Suprapubic skin (tissue), 4 donors: Measurements from ENCODE around the gene EYS. TPM values are rescaled to one million over a fixed set of nuclear protein-coding genes. Genes with fewer than 3 reads are reported as not detected.
A peak's percentile ranks its signal among the peaks of the same experiment; 100 is the strongest.
"Not testable (repeated sequence)": the region's sequence is repeated elsewhere in the genome, so short reads cannot be mapped to it uniquely, and the experiment has no call there.

ENCODE experiments used
- DNase-seq, 2 donors: peaks; one replicate each; pipeline ENCODE4 v3.0.0-alpha.2; 2019; ENCODE audit warnings: low spot score in 2 of 2
- H3K27ac ChIP-seq: fragments of 200-600 bp; sonication (generic); one replicate; pipeline ENCODE4 v1.5.1; 2019
- H3K27me3 ChIP-seq: fragments of 200-600 bp; sonication (generic); one replicate; pipeline ENCODE4 v1.5.1; 2019
- H3K36me3 ChIP-seq: fragments of 200-600 bp; sonication (generic); one replicate; pipeline ENCODE4 v1.5.1; 2019
- H3K4me1 ChIP-seq: fragments of 200-600 bp; sonication (generic); one replicate; pipeline ENCODE4 v1.5.1; 2019
- H3K4me3 ChIP-seq: fragments of 200-600 bp; sonication (generic); one replicate; pipeline ENCODE4 v1.5.1; 2019; ENCODE audit warnings: mild to moderate bottlenecking
- H3K9me3 ChIP-seq: fragments of 200-600 bp; sonication (generic); one replicate; pipeline ENCODE4 v1.5.1; 2019
- CTCF ChIP-seq, 2 donors: fragments of 200-600 bp in 1 of 2; fragments of 450-650 bp in 1 of 2; sonication (generic) in 1 of 2; IDR thresholded peaks; one replicate each; pipeline ENCODE4 v1.5.1; 2016 to 2019; ENCODE audit warnings: antibody characterized with exemption in 2 of 2, mild to moderate bottlenecking in 1 of 2, moderate library complexity in 1 of 2
- EP300 ChIP-seq: sonication (generic); formaldehyde crosslinking; IDR thresholded peaks from one replicate; pipeline ENCODE4 v1.6.1; 2017; ENCODE audit warnings: antibody characterized with exemption
- POLR2A ChIP-seq, 2 donors: fragments of 450-650 bp; IDR thresholded peaks; one replicate each; pipeline ENCODE4 v1.6.1; 2017; ENCODE audit warnings: antibody characterized with exemption in 2 of 2, mild to moderate bottlenecking in 2 of 2, moderate library complexity in 2 of 2
- POLR2AphosphoS5 ChIP-seq, 3 donors: sonication (generic); formaldehyde crosslinking; IDR thresholded peaks; one replicate each; pipeline ENCODE4 v1.6.1; 2017; ENCODE audit warnings: antibody characterized with exemption in 3 of 3
- WGBS: methylation state at CpG from one replicate; pipeline ENCODE4 v1.1.5; 2018; 5-methylcytosine and 5-hydroxymethylcytosine counted together
- total RNA-seq, 4 donors: library from RNA; depleted of rRNA; stranded (reverse); fragments of >200 nt; gene quantifications; one replicate each; pipeline ENCODE4 v1.1.0, GENCODE V29; 2016

Gene EYS
- total RNA-seq, 4 donors from 2014 or later = not detected

- H3K9me3 ChIP-seq = peaks cover 4% of the 10 kb centered on the region
- no peak for DNase-seq
- H3K4me1 ChIP-seq = no peaks in the 10 kb centered on the region
- 23% methylated on average over 4 of the region's 4 CpGs for WGBS
- H3K27me3 ChIP-seq = no peaks in the 10 kb centered on the region
- TF ChIP-seq POLR2A (IDR thresholded peaks at IDR 0.05) (no peak), CTCF (IDR thresholded peaks at IDR 0.05) (peak; percentile 30 to 54)
- no peak overlapping the region for H3K4me3 ChIP-seq
- H3K27ac ChIP-seq = no peak overlapping the region
- no peaks in the 10 kb centered on the region for H3K36me3 ChIP-seq
Measured at GRCh38 chr6:63764318-63764916, 1942.6 kb downstream of the EYS start.

GRCh38 chr6:63760199-63760598 lies 1946.8 kb downstream of the EYS start:
- H3K36me3 ChIP-seq = peaks cover 8% of the 10 kb centered on the region
- no peak overlapping the region for H3K27ac ChIP-seq
- no peaks in the 10 kb centered on the region for H3K4me1 ChIP-seq
- H3K4me3 ChIP-seq = no peak overlapping the region
- H3K27me3 ChIP-seq = no peaks in the 10 kb centered on the region
- no peak for DNase-seq
- TF ChIP-seq POLR2A (IDR thresholded peaks at IDR 0.05) = no peak
- no peak for TF ChIP-seq CTCF (IDR thresholded peaks at IDR 0.05)
- no peak for TF ChIP-seq EP300
- TF ChIP-seq POLR2AphosphoS5 (IDR thresholded peaks at IDR 0.05) = no peak
- no peaks in the 10 kb centered on the region for H3K9me3 ChIP-seq

GRCh38 chr6:63759605-63760105 lies 1947.4 kb downstream of the EYS start:
- H3K27me3 ChIP-seq = no peaks in the 10 kb centered on the region
- H3K27ac ChIP-seq = no peak overlapping the region
- H3K4me3 ChIP-seq = no peak overlapping the region
- H3K4me1 ChIP-seq = no peaks in the 10 kb centered on the region
- H3K36me3 ChIP-seq = peaks cover 8% of the 10 kb centered on the region
- TF ChIP-seq CTCF (IDR thresholded peaks at IDR 0.05) (no peak), EP300 (no peak), POLR2AphosphoS5 (IDR thresholded peaks at IDR 0.05) (no peak), POLR2A (IDR thresholded peaks at IDR 0.05) (no peak)
- no peak for DNase-seq
- H3K9me3 ChIP-seq = no peaks in the 10 kb centered on the region

- H3K36me3 ChIP-seq = peaks cover 8% of the 10 kb centered on the region
- H3K4me3 ChIP-seq = no peak overlapping the region
- DNase-seq = no peak
- H3K9me3 ChIP-seq = no peaks in the 10 kb centered on the region
- H3K27ac ChIP-seq = no peak overlapping the region
- H3K27me3 ChIP-seq = no peaks in the 10 kb centered on the region
- H3K4me1 ChIP-seq = no peaks in the 10 kb centered on the region
- TF ChIP-seq EP300 = no peak
- TF ChIP-seq POLR2A (IDR thresholded peaks at IDR 0.05) = no peak
- no peak for TF ChIP-seq CTCF (IDR thresholded peaks at IDR 0.05)
- no peak for TF ChIP-seq POLR2AphosphoS5 (IDR thresholded peaks at IDR 0.05)
- WGBS = 92% methylated on average over 1 of the region's 1 CpG
Measured at GRCh38 chr6:63757826-63758225, 1949.2 kb downstream of the EYS start.

- H3K27me3 ChIP-seq, H3K27ac ChIP-seq: not testable (repeated sequence)
Measured at GRCh38 chr6:63757275-63757674, 1949.8 kb downstream of the EYS start.

GRCh38 chr6:63750400-63750799 lies 1956.6 kb downstream of the EYS start:
- TF ChIP-seq POLR2AphosphoS5 (IDR thresholded peaks at IDR 0.05) = no peak
- TF ChIP-seq CTCF (IDR thresholded peaks at IDR 0.05) = no peak
- TF ChIP-seq EP300 = no peak
- TF ChIP-seq POLR2A (IDR thresholded peaks at IDR 0.05) = no peak
- H3K27me3 ChIP-seq = no peaks in the 10 kb centered on the region
- no peaks in the 10 kb centered on the region for H3K4me1 ChIP-seq
- no peaks in the 10 kb centered on the region for H3K9me3 ChIP-seq
- WGBS = 94% methylated on average over 2 of the region's 2 CpGs
- DNase-seq = no peak
- H3K4me3 ChIP-seq = no peak overlapping the region
- H3K36me3 ChIP-seq = no peaks in the 10 kb centered on the region
- no peak overlapping the region for H3K27ac ChIP-seq

More at GRCh38 chr6:63757275-63757674, 1949.8 kb downstream of the EYS start:
- not testable (repeated sequence) for DNase-seq, H3K36me3 ChIP-seq, H3K9me3 ChIP-seq, H3K4me3 ChIP-seq, H3K4me1 ChIP-seq
